Left lobe of liver (tissue), 2 donors: ENCODE data around the gene CALHM4. TPM values are rescaled to one million over a fixed set of nuclear protein-coding genes. Genes with fewer than 3 reads are reported as not detected.
A peak's percentile ranks its signal among the peaks of the same experiment; 100 is the strongest.

Source experiments
- ATAC-seq: fragments of 200-7000 bp; cut with Tn5 transposase; one replicate; pipeline ENCODE4 v1.9.1; 2020; ENCODE audit warnings: mild to moderate bottlenecking, moderate library complexity
- DNase-seq: peaks from one replicate; pipeline ENCODE4 v3.0.0-alpha.2; 2020; ENCODE audit warnings: low spot score
- total RNA-seq: library from RNA; stranded (reverse); gene quantifications from one replicate; pipeline ENCODE4 v1.2.1, GENCODE V29; 2021
- donor health status: DM: no; HTN: no; CAD: no; lungs with moderate emphysema.
- donor health status: DM: no; HTN: yes; CAD: no.

The CALHM4 gene
- total RNA-seq, 1 donor from 2014 or later = not detected

DNA sequence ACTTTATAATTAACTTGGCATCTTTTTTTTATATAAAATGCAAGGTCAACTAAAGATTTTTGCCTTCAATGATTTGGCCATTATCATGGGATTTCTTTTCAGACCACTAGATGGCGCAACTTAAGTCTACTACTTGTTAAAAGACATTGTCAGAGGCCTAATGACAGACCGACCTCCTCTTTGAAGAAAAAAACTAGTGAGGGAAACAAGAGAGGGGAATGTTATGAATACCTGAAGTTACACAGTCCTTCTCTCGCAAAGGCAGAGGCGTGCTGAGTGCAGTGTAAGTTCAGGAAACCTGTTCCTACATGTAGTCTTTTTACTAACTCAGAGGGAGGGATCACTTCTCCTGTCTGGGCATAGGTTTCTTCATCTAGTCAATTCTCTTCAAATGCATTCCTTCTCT, 17.3 kb upstream of the CALHM4 start:
- DNase-seq (no peak), ATAC-seq (peak; percentile 89)

GRCh38 chr6:116542426-116542825, 11.1 kb upstream of the CALHM4 start:
- DNase-seq (no peak), ATAC-seq (no peak)

DNA sequence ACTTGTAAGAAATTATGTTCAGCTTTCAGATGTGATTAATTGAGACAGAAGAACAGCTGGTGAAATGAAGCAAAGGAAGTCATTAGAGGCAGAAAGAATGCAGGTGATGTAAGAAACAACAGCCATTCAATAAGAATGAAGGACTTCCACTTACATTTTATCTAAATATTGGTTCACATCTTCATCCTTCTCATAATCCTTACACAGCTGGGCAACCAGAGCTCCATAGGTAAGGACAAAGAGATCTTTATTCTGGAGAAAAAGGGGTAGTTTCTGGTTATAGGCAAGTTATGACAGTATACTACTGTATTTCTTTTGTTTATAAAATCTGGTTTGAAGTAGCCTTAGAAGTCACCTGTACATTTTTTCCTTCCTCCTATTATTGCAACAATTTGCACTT, 10.4 kb upstream of the CALHM4 start:
- no peak for ATAC-seq
- DNase-seq = no peak

DNA sequence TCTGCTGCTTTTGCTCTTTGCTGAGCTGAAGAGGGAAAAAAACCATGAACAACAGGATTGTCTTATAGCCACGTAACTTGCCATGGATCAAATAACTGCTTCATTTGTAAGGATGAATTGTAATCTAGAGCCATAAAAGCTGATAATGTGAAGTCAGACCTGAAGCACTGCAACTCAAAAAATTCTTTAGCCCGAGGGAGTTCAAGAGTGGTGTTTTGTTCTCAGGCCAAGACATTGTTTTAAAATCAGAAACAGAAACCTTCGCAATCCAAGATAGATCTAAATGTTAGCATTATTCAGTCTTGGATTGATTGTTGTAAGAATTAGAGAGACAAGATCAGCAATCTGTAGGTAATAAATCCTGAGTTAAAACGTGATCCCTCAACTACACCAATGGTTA, 7.9 kb upstream of the CALHM4 start, which contains the start of gene TRAPPC3L:
Gene TRAPPC3L (minus strand): TSS at position 34 of the 400 bp plus-strand sequence. CDS start 170 bp downstream, outside the sequence.
- ATAC-seq (no peak), DNase-seq (no peak)

- no peak for DNase-seq
- ATAC-seq = no peak
Measured at GRCh38 chr6:116547358-116547757, 6.2 kb upstream of the CALHM4 start.

- DNase-seq (no peak), ATAC-seq (peak; percentile 87)
Measured at GRCh38 chr6:116550796-116551195, 2.8 kb upstream of the CALHM4 start.

- DNase-seq (no peak), ATAC-seq (no peak)
Measured at GRCh38 chr6:116556065-116556464, 2.5 kb downstream of the CALHM4 start.

DNA sequence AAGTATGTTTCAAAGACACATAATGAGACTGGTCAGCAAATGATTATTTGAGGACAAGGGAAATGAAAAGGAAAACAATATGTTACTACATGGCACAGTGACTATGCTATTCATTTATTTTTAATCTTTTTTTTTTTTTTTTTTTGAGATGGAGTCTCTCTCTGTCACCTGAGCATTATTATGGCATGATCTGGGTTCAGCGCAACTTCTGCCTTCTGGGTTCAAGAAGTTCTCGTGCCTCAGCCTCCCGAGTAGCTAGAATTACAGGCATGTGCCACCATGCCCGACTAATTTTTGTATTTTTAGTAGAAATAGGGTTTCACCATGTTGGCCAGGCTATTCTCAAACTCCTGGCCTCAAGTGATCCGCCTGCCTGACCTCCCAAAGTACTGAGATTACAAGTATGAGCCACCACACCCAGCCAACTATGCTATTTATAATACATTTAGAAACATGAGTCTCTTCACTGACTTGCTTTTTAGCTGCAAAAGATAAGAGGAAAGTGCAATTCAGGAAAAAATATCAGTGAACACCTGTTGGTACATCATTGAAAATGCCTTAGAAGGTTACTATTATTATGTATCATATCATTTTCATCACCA, 3.4 kb downstream of the CALHM4 start:
- ATAC-seq (no peak), DNase-seq (no peak)

DNA sequence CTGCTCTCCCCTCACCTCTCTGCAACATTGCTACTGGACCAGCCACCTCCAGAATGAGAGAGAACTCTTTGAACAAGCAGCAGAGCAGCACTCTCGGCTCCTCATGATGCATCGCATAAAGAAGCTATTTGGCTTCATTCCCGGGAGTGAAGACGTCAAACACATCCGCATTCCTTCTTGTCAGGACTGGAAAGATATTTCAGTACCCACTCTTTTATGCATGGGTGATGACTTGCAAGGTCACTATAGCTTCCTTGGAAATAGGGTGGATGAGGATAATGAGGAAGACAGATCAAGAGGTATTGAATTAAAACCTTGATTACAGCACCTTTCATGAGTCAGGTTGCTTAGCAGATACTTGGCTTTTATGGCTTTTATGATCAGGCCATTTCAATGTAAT, 4.3 kb downstream of the CALHM4 start:
- no peak for DNase-seq
- peak; percentile 19 for ATAC-seq

DNA sequence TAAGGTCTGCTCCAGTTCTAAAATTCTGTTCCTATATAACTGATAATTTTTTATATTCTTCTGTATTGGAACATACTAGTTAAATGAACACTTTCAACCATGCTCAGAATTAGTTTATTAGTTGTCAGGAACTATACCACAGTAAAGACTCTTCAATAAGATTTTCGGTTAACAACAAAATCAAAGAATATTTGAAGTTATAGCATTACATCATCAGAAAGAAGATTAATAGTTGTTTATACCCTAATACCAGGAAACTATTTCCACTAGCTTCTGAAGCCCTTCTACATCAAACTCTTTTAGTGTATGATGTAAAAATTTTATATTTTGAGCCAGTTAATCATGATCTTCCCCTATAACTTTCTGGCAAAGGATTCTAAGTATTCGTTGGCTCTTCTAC, 6.6 kb downstream of the CALHM4 start:
- ATAC-seq (no peak), DNase-seq (no peak)

GRCh38 chr6:116561377-116562018, 7.9 kb downstream of the CALHM4 start:
- ATAC-seq (peak; percentile 96), DNase-seq (peak; percentile 65)

DNA sequence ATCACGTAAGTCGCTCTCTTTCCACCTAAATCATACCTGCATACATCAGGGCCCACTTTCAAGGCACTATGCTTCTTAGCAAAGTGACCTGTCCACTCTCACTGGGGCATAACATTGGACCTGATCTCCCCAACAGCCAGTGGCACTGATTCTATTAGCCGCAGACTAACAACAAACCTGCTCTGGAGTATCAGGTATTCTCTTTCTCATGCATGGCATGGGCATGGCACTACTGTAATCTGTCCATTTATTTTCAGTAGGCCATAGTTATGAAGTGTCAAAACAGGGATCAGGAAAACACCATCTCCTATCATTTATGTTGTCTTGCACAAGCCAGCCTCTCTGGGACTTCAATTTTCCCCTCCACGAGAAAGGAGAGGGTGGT, 8.5 kb downstream of the CALHM4 start:
- no peak for DNase-seq
- ATAC-seq = no peak

DNA sequence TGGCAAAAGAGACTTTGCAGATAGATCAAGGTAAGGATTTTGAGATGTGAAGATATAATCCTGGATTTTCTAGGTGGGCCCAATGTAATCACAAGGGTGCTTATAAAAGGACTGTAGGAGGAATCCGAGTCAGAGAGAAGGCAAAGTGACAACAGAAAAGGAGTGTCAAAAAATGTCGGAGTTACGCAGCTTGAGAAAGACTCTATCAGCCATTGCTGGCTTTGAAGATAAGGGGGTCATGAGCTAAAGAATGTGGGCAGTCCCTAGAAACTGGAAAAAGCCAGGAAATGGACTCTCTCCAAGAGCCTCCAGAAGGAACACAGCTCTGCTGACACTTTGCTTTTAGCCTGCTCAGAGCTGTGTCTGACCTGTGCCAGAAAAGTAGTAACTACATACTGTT, 9.1 kb downstream of the CALHM4 start:
- ATAC-seq = peak; percentile 33
- DNase-seq = no peak

DNA sequence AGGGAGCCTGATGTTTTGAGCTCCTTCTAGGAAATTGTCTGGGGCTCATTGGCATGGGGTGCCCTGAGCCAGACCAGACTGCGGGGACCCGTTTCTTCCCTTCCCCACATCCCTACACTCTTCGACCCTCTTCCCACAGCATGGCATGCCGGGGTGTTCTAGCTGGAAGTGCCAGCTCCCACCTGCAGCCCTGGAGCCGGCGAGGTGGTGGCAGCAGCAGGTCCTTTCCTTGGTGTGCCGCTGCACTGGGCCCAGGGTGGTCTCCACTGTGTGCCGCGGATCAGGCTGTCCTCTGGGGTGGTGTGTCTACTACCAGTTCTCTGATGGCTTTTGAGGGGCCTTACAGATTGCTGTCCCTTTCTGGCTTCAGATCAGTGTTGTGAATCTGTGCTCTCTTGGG, 10.3 kb downstream of the CALHM4 start:
- no peak for DNase-seq
- no peak for ATAC-seq

GRCh38 chr6:116564311-116564710, 10.8 kb downstream of the CALHM4 start:
- DNase-seq (no peak), ATAC-seq (no peak)

- ATAC-seq (peak; percentile 53), DNase-seq (no peak)
Measured at GRCh38 chr6:116564921-116565872, 11.6 kb downstream of the CALHM4 start.

DNA sequence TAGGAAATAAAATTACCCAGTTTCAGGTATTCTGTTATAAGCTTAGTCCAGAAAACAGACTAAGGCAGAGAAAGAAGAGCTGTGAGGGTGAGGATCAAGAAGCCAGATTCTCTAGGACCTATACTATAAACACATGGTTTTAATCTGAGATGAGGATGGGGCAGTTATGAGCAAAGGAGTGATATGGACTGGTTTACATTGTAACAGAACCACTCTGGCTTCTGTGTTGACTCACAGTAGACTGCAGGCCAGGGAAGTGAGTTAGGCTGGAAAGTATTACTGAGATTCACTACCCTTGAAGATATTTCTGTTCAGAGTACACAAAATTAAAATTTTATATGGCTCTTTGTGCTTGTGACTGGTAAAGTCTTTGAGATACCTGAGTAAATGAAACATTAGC, 14.6 kb downstream of the CALHM4 start:
- DNase-seq (no peak), ATAC-seq (no peak)

- DNase-seq = no peak
- ATAC-seq = no peak
Measured at GRCh38 chr6:116568821-116569755, 15.5 kb downstream of the CALHM4 start.

DNA sequence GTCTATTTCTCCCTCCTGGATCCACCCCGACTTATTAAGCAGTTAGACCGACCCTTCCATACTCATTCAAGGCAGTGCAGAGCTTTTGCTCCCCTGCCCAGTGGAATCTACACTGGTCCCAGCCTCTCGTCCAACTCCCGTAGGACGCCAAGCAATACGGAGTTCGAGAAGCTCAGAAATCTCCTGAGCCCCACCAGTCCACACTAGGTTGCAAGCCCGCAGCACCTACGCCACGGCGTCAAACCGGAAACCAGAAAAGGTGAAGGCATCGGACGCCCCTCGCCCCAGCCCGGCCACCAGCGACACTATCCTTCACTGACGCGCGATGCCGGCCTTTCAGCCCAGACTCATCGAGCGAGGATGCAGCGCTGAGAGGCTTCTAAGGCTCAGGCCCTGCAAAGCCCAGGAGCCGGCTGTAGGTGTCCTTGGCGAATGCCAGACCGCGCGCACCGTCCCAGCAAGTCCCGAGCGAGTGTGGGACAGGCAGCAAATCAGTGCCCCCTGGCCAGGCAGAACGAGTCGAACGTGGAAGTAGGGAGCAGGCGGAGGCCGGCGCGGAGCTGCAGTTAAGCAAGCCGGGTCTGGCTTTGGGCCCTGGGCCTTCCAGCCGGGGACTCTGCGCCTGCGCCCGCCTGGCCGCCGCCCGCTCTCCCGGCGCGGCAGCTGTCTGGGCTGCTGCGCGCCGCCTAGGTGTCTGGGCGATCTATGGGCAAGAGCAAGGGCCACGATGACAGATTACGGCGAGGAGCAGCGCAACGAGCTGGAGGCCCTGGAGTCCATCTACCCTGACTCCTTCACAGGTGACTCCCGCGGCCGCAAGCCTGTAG, 17.5 kb downstream of the CALHM4 start, which contains the start of gene RWDD1:
Gene RWDD1 (plus strand): TSS at position 649 of the 827 bp plus-strand sequence. CDS start 79 bp downstream, at position 728.
- DNase-seq (peak; percentile 100), ATAC-seq (peak; percentile 97)

DNA sequence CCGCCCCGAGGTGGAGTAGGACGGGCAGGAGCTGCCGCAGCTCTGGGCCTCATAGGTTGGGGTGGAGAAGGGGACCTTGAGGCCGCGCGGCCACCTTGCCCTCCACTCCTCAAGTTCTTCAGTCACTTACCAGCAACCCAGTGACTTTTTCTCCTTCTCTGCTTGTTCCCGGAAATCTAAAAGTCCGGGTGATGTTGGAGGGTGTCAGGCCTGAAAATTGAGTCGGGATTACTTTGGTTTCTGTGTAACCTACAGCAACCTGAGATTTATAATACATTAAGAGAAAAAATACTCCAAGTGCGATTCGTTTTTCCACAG, 18.1 kb downstream of the CALHM4 start:
- ATAC-seq (no peak), DNase-seq (no peak)
